Endothelial cell of umbilical vein (primary cell): Measurements from ENCODE around the gene CCDC85B. TPM values are rescaled to one million over a fixed set of nuclear protein-coding genes. Genes with fewer than 3 reads are reported as not detected.
A peak's percentile ranks its signal among the peaks of the same experiment; 100 is the strongest.

Source experiments
- BruUV-seq: library from RNA; stranded (reverse); fragments of 400-500 nt; replicated peaks from 2 replicates; lab custom pipeline; 2021; lab: Mats Ljungman, UMichigan
- CTCF ChIA-PET: fragments of 300-600, 350-600 bp; sonication (Branson Sonifier 250); formaldehyde crosslinking; loops from one replicate; lab custom pipeline; 2021; ENCODE audit warnings: antibody characterized with exemption, inconsistent platforms; lab: Charles Lee
- POLR2A ChIA-PET: fragments of 300-600, 350-600 bp; sonication (Branson Sonifier 250); formaldehyde crosslinking; loops from one replicate; lab custom pipeline; 2021; ENCODE audit warnings: antibody characterized with exemption, inconsistent platforms; lab: Charles Lee
- DNase-seq: peaks from one replicate; pipeline ENCODE4 v3.0.0-alpha.2; 2011; ENCODE audit warnings: low read depth, low spot score
- FAIRE-seq: peaks from 2 replicates; lab custom pipeline; 2011; peaks lifted over from hg19 to GRCh38; lab: Jason Lieb, UNC
- H2AFZ ChIP-seq: 2 replicates; pipeline ENCODE4 v1.6.0; 2012; ENCODE audit warnings: low read depth, low read length, control low read depth, inconsistent platforms
- H3K27ac ChIP-seq: 2 replicates; pipeline ENCODE4 v1.5.1; 2011; ENCODE audit warnings: low read depth, mild to moderate bottlenecking, control low read depth, low read length, moderate library complexity; ENCODE audit not compliant: insufficient read depth
- H3K27me3 ChIP-seq, 2 experiments: 2 replicates each; pipeline versions ENCODE4 v1.6.0 to v1.6.1; 2011; ENCODE audit warnings: low read length in 2 of 2, mixed read lengths in 1 of 2; ENCODE audit not compliant: control insufficient read depth in 2 of 2, insufficient read depth in 2 of 2
- H3K36me3 ChIP-seq, 2 experiments: 2 replicates in 1 of 2; 3 replicates in 1 of 2; pipeline ENCODE4 v1.5.1; 2011; ENCODE audit warnings: low read length in 2 of 2, mild to moderate bottlenecking in 1 of 2, moderate library complexity in 1 of 2; ENCODE audit not compliant: control insufficient read depth in 2 of 2, insufficient read depth in 2 of 2; ENCODE audit errors: extremely low read depth in 1 of 2
- H3K4me1 ChIP-seq: 3 replicates; pipeline ENCODE4 v1.5.1; 2011; ENCODE audit warnings: mild to moderate bottlenecking, low read length; ENCODE audit not compliant: control insufficient read depth, insufficient read depth; ENCODE audit errors: extremely low read depth
- H3K4me2 ChIP-seq: 2 replicates; pipeline ENCODE4 v1.6.1; 2011; ENCODE audit warnings: low read length, control low read depth, mixed read lengths; ENCODE audit not compliant: insufficient read depth
- H3K4me3 ChIP-seq, 3 experiments: fragments of 200-600 bp in 1 of 3; sonication (generic), shearing (Covaris generic) in 1 of 3; replicated peaks in 1 of 3; 2 replicates each; pipeline ENCODE4 v1.5.1; 2011 to 2016; ENCODE audit warnings: control low read depth in 3 of 3, low read length in 3 of 3, mild to moderate bottlenecking in 2 of 3, inconsistent platforms in 1 of 3, low read depth in 1 of 3, moderate library complexity in 1 of 3; ENCODE audit not compliant: insufficient read depth in 1 of 3
- H3K79me2 ChIP-seq: 2 replicates; pipeline ENCODE4 v1.6.0; 2012; ENCODE audit warnings: low read length, inconsistent platforms; ENCODE audit not compliant: control insufficient read depth, insufficient read depth
- H3K9ac ChIP-seq: replicated peaks from 2 replicates; pipeline ENCODE3; 2011; ENCODE audit warnings: low read length, control low read depth; ENCODE audit not compliant: insufficient read depth; ENCODE audit errors: extremely low read depth
- H3K9me1 ChIP-seq: replicated peaks from 3 replicates; pipeline ENCODE4 v1.6.0; 2011; ENCODE audit warnings: mild to moderate bottlenecking, low read length; ENCODE audit not compliant: control insufficient read depth, insufficient read depth; ENCODE audit errors: extremely low read depth
- H3K9me3 ChIP-seq: replicated peaks from 2 replicates; pipeline ENCODE4 v1.5.1; 2012; ENCODE audit warnings: low read length, inconsistent platforms; ENCODE audit not compliant: control insufficient read depth, insufficient read depth
- H4K20me1 ChIP-seq: replicated peaks from 2 replicates; pipeline ENCODE3; 2011; ENCODE audit warnings: mild to moderate bottlenecking, low read length; ENCODE audit not compliant: control insufficient read depth, insufficient read depth; ENCODE audit errors: extremely low read depth
- CTCF ChIP-seq, 2 donors: IDR thresholded peaks; 1 replicate in 1 of 2; 2 replicates in 1 of 2; pipeline ENCODE4 v1.5.1; 2011; ENCODE audit warnings: low read length in 2 of 2, mild to moderate bottlenecking in 2 of 2, moderate library complexity in 2 of 2, control low read depth in 1 of 2, inconsistent platforms in 1 of 2, low read depth in 1 of 2; ENCODE audit not compliant: insufficient read depth in 1 of 2; ENCODE audit errors: extremely low read depth in 1 of 2
- FOS ChIP-seq: IDR thresholded peaks from 2 replicates; pipeline ENCODE4 v1.6.1; 2011; ENCODE audit warnings: mild to moderate bottlenecking, low read length, moderate library complexity, borderline replicate concordance; ENCODE audit not compliant: insufficient read depth
- POLR2A ChIP-seq: IDR thresholded peaks from 2 replicates; pipeline ENCODE4 v1.6.1; 2012; ENCODE audit warnings: low read depth, mild to moderate bottlenecking, control low read depth, low read length
- POLR2AphosphoS5 ChIP-seq: IDR thresholded peaks from 2 replicates; pipeline ENCODE4 v1.6.1; 2012; ENCODE audit warnings: low read depth, mild to moderate bottlenecking, control low read depth, low read length, moderate library complexity; ENCODE audit not compliant: insufficient read depth
- dilution Hi-C: fragments of 300-500 bp; cut with MboI; formaldehyde crosslinking; loops from one replicate; pipeline ENCODE4 v1.15.0; 2019; ENCODE audit warnings: low sequenced_read_pairs; ENCODE audit not compliant: extremely low pct_ligation_motif_present
- intact Hi-C: fragments of 100-400 bp; cut with micrococcal nuclease; formaldehyde crosslinking; loops from one replicate; pipeline ENCODE4 v1.10.0; 2022
- polyA plus RNA-seq, 4 experiments: library from polyadenylated mRNA; depleted of rRNA in 3 of 4; stranded (reverse) in 3 of 4; unstranded in 1 of 4; fragments of >200 nt; gene quantifications; 2 replicates each; pipeline versions ENCODE4 v1.2.1 to v1.2.3, GENCODE V29; 2011 to 2012; ENCODE audit warnings: missing spikeins in 1 of 4
- total RNA-seq: library from RNA; stranded (reverse); gene quantifications from 2 replicates; pipeline ENCODE4 v1.2.3, GENCODE V29; 2021

Gene CCDC85B
- total and polyA plus RNA-seq, 2 donors (not counting 3 experiments of a cell fraction or from before 2014, with no cell fraction given) = 105 to 107 TPM

- FAIRE-seq (no peak), DNase-seq (no peak)
- Histone ChIP-seq H3K9ac (no peak overlapping the region), H3K79me2 (peaks cover 39% of the 10 kb centered on the region), H4K20me1 (peaks cover 9% of the 10 kb centered on the region), H3K27ac (no peak overlapping the region), H3K9me1 (no peaks in the 10 kb centered on the region), H3K4me3 (no peak overlapping the region), H3K4me1 (peaks cover 15% of the 10 kb centered on the region), H3K27me3 (no peaks in the 10 kb centered on the region), H3K9me3 (no peaks in the 10 kb centered on the region), H2AFZ (no peak overlapping the region), H3K36me3 (peaks cover 36 to 44% of the 10 kb centered on the region in 2 experiments), H3K4me2 (no peak overlapping the region)
- ChIA-PET CTCF (interaction anchor here (0.8 to 3.7 kb wide), 8 partner anchors 8 to 137 kb away, joined by 3 to 18 read pairs (median 4); partner anchors contain the start of genes FIBP and MUS81), POLR2A (interaction anchor here (1.0 to 1.2 kb wide), 2 partner anchors 8 to 38 kb away, joined by 3 read pairs; no protein-coding TSS in a partner anchor)
- no TSS peak for BruUV-seq
- TF ChIP-seq POLR2AphosphoS5 = peak; percentile 45
- TF ChIP-seq POLR2A = peak; percentile 52
- no peak for TF ChIP-seq FOS
- TF ChIP-seq CTCF (IDR thresholded peaks at IDR 0.05; ENCODE audit: extremely low read depth in 1 of 2, insufficient read depth in 1 of 2, low read depth in 1 of 2, low read length in 2 of 2) = no peak
- dilution Hi-C loops = no loop called here
- intact Hi-C loops = no loop called here
Measured at GRCh38 chr11:65851811-65852507, 38.5 kb upstream of the CCDC85B start.
